KOPT-K1 (cell line): ENCODE data around the gene AMY1B.
"Not testable (repeated sequence)": the region's sequence is repeated elsewhere in the genome, so short reads cannot be mapped to it uniquely, and the experiment has no call there.

Source experiments
- H3K27ac ChIP-seq: fragments of 200-600 bp; sonication (generic); 2 replicates; pipeline ENCODE4 v1.5.1; 2016; ENCODE audit warnings: antibody characterized with exemption, mild to moderate bottlenecking, low read depth, low read length; ENCODE audit not compliant: poor library complexity, severe bottlenecking
- H3K36me3 ChIP-seq: fragments of 200-600 bp; sonication (generic); 2 replicates; pipeline ENCODE4 v1.5.1; 2017; ENCODE audit warnings: antibody characterized with exemption, mild to moderate bottlenecking, low read length, moderate library complexity; ENCODE audit not compliant: insufficient read depth
- H3K9me3 ChIP-seq: fragments of 200-600 bp; sonication (generic); 2 replicates; pipeline ENCODE4 v1.5.1; 2017; ENCODE audit warnings: antibody characterized with exemption, low read length, mild to moderate bottlenecking; ENCODE audit not compliant: insufficient read depth, poor library complexity, severe bottlenecking

The AMY1B gene

GRCh38 chr1:103696110-103696509 lies at the start of gene AMY1B:
TSS of gene AMY1B (minus strand) at chr1:103696210. CDS start at chr1:103695639, 571 bp downstream.
- not testable (repeated sequence) for H3K9me3 ChIP-seq, H3K27ac ChIP-seq, H3K36me3 ChIP-seq

GRCh38 chr1:103745040-103745439 lies 49.0 kb upstream of the AMY1B start:
- H3K36me3 ChIP-seq, H3K9me3 ChIP-seq, H3K27ac ChIP-seq: not testable (repeated sequence)

GRCh38 chr1:103744449-103744848 lies 48.4 kb upstream of the AMY1B start:
- not testable (repeated sequence) for H3K27ac ChIP-seq, H3K36me3 ChIP-seq, H3K9me3 ChIP-seq

- H3K9me3 ChIP-seq, H3K27ac ChIP-seq, H3K36me3 ChIP-seq: not testable (repeated sequence)
Observed at GRCh38 chr1:103738031-103738430, 42.0 kb upstream of the AMY1B start.

GRCh38 chr1:103735334-103735733 lies 39.3 kb upstream of the AMY1B start:
- H3K9me3 ChIP-seq, H3K36me3 ChIP-seq, H3K27ac ChIP-seq: not testable (repeated sequence)

- H3K9me3 ChIP-seq, H3K27ac ChIP-seq, H3K36me3 ChIP-seq: not testable (repeated sequence)
Observed at GRCh38 chr1:103721473-103721872, 25.5 kb upstream of the AMY1B start.

GRCh38 chr1:103717404-103717803 lies 21.4 kb upstream of the AMY1B start:
- not testable (repeated sequence) for H3K27ac ChIP-seq, H3K9me3 ChIP-seq, H3K36me3 ChIP-seq

- not testable (repeated sequence) for H3K27ac ChIP-seq, H3K9me3 ChIP-seq, H3K36me3 ChIP-seq
Observed at GRCh38 chr1:103710381-103710780, 14.4 kb upstream of the AMY1B start.

- H3K9me3 ChIP-seq, H3K27ac ChIP-seq, H3K36me3 ChIP-seq: not testable (repeated sequence)
Observed at GRCh38 chr1:103707670-103708069, 11.7 kb upstream of the AMY1B start.

GRCh38 chr1:103701256-103701655 lies 5.2 kb upstream of the AMY1B start:
- H3K27ac ChIP-seq, H3K36me3 ChIP-seq, H3K9me3 ChIP-seq: not testable (repeated sequence)

GRCh38 chr1:103700669-103701068 lies 4.7 kb upstream of the AMY1B start:
- not testable (repeated sequence) for H3K27ac ChIP-seq, H3K36me3 ChIP-seq

GRCh38 chr1:103697430-103697829 lies 1.4 kb upstream of the AMY1B start:
- not testable (repeated sequence) for H3K36me3 ChIP-seq, H3K27ac ChIP-seq

More at GRCh38 chr1:103700669-103701068, 4.7 kb upstream of the AMY1B start:
- H3K9me3 ChIP-seq: not testable (repeated sequence)

GRCh38 chr1:103676335-103676734 lies 19.7 kb downstream of the AMY1B start:
- not testable (repeated sequence) for H3K27ac ChIP-seq, H3K36me3 ChIP-seq, H3K9me3 ChIP-seq

More at GRCh38 chr1:103697430-103697829, 1.4 kb upstream of the AMY1B start:
- not testable (repeated sequence) for H3K9me3 ChIP-seq

- not testable (repeated sequence) for H3K27ac ChIP-seq, H3K36me3 ChIP-seq, H3K9me3 ChIP-seq
Observed at GRCh38 chr1:103655460-103655859, 40.5 kb downstream of the AMY1B start, which contains the start of gene AMY1A. TSS of gene AMY1A (plus strand) at chr1:103655760. CDS start at chr1:103656331, 571 bp downstream.

GRCh38 chr1:103654133-103654532 lies 41.9 kb downstream of the AMY1B start:
- H3K36me3 ChIP-seq, H3K27ac ChIP-seq, H3K9me3 ChIP-seq: not testable (repeated sequence)

GRCh38 chr1:103650889-103651288 lies 45.1 kb downstream of the AMY1B start:
- H3K27ac ChIP-seq, H3K9me3 ChIP-seq, H3K36me3 ChIP-seq: not testable (repeated sequence)

GRCh38 chr1:103650305-103650704 lies 45.7 kb downstream of the AMY1B start:
- H3K9me3 ChIP-seq, H3K36me3 ChIP-seq, H3K27ac ChIP-seq: not testable (repeated sequence)
